ENCODE data around the gene LYZL4.

DNA sequence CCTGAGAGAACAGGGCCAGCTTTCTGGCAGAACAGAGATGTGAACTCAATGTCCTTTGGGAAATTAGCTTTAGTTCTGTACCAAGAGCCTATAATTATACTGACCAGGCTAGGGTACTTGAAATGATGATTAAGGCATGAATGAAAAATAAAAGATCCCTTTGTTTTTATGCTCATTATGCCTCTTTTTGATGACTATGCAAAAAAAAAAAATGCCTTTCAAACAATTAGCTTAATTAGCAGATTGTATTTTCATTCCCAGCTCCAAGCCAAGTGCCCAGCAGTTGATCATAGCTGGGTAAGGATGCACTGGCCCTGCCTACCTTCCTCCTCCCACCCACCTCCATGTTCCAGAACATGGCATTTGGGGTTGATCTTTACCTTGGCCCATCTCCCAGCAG lies 56.8 kb downstream of the LYZL4 start:
- no peak for TF ChIP-seq POLR2A (IDR thresholded peaks at IDR 0.05)
- TF ChIP-seq, protein P1, sequence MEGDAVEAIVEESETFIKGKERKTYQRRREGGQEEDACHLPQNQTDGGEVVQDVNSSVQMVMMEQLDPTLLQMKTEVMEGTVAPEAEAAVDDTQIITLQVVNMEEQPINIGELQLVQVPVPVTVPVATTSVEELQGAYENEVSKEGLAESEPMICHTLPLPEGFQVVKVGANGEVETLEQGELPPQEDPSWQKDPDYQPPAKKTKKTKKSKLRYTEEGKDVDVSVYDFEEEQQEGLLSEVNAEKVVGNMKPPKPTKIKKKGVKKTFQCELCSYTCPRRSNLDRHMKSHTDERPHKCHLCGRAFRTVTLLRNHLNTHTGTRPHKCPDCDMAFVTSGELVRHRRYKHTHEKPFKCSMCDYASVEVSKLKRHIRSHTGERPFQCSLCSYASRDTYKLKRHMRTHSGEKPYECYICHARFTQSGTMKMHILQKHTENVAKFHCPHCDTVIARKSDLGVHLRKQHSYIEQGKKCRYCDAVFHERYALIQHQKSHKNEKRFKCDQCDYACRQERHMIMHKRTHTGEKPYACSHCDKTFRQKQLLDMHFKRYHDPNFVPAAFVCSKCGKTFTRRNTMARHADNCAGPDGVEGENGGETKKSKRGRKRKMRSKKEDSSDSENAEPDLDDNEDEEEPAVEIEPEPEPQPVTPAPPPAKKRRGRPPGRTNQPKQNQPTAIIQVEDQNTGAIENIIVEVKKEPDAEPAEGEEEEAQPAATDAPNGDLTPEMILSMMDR (IDR thresholded peaks at IDR 0.05) = no peak
